ENCODE measurements around the gene C17orf50.
A peak's percentile ranks its signal among the peaks of the same experiment; 100 is the strongest.

C17orf50 gene
- total RNA-seq = 0 reads per million in 4 donors

GRCh38 chr17:35760587-35760986 is at the start of gene C17orf50:
Gene C17orf50 (plus strand): TSS chr17:35760887. CDS start chr17:35760942, 55 bp downstream.
- DNase-seq = no peak

GRCh38 chr17:35710950-35711349 is 49.7 kb upstream of the C17orf50 start:
- no peak for DNase-seq

GRCh38 chr17:35713069-35713728 is 47.5 kb upstream of the C17orf50 start:
- no peak for DNase-seq

GRCh38 chr17:35714988-35715387 is 45.7 kb upstream of the C17orf50 start:
- DNase-seq = no peak

GRCh38 chr17:35715416-35715815 is 45.3 kb upstream of the C17orf50 start:
- no peak for DNase-seq

- no peak for DNase-seq
These were observed 44.5 kb upstream of the C17orf50 start for GRCh38 chr17:35716173-35716572.

- DNase-seq = no peak
These were observed 43.7 kb upstream of the C17orf50 start for GRCh38 chr17:35716897-35717465.

GRCh38 chr17:35717475-35717874 is 43.2 kb upstream of the C17orf50 start:
- DNase-seq = no peak

GRCh38 chr17:35723735-35724134 is 37.0 kb upstream of the C17orf50 start:
- no peak for DNase-seq

- DNase-seq = no peak
These were observed 35.6 kb upstream of the C17orf50 start for GRCh38 chr17:35725058-35725457.

- DNase-seq = no peak
These were observed 34.9 kb upstream of the C17orf50 start for GRCh38 chr17:35725802-35726126.

- DNase-seq = no peak
These were observed 34.3 kb upstream of the C17orf50 start for GRCh38 chr17:35726127-35726952.

GRCh38 chr17:35726953-35727460 is 33.7 kb upstream of the C17orf50 start:
- no peak for DNase-seq

- no peak for DNase-seq
These were observed 33.1 kb upstream of the C17orf50 start for GRCh38 chr17:35727635-35728034.

GRCh38 chr17:35728551-35728950 is 32.1 kb upstream of the C17orf50 start:
- no peak for DNase-seq

GRCh38 chr17:35729405-35729833 is 31.3 kb upstream of the C17orf50 start:
- DNase-seq = no peak

- no peak for DNase-seq
These were observed 30.2 kb upstream of the C17orf50 start for GRCh38 chr17:35730400-35731005.

GRCh38 chr17:35731239-35731916 is 29.3 kb upstream of the C17orf50 start, which contains the start of gene RASL10B:
Gene RASL10B (plus strand): TSS chr17:35731639. CDS start chr17:35735185, 3,546 bp downstream.
- peak in 2 of 5 donors; percentile 21 to 30 for DNase-seq

GRCh38 chr17:35731917-35732805 is 28.5 kb upstream of the C17orf50 start:
- no peak for DNase-seq

GRCh38 chr17:35732806-35733136 is 27.9 kb upstream of the C17orf50 start:
- no peak for DNase-seq

GRCh38 chr17:35733366-35733765 is 27.3 kb upstream of the C17orf50 start:
- no peak for DNase-seq

GRCh38 chr17:35734396-35734795 is 26.3 kb upstream of the C17orf50 start:
- DNase-seq = no peak

Measured in T-helper 1 cell (primary cell).